ENCODE measurements around the gene ALDH4A1. TPM values are rescaled to one million over a fixed set of nuclear protein-coding genes. Genes with fewer than 3 reads are reported as not detected.
A peak's percentile ranks its signal among the peaks of the same experiment; 100 is the strongest.

ALDH4A1 gene
- total RNA-seq, 1 donor from 2014 or later = 18.8 TPM

DNA sequence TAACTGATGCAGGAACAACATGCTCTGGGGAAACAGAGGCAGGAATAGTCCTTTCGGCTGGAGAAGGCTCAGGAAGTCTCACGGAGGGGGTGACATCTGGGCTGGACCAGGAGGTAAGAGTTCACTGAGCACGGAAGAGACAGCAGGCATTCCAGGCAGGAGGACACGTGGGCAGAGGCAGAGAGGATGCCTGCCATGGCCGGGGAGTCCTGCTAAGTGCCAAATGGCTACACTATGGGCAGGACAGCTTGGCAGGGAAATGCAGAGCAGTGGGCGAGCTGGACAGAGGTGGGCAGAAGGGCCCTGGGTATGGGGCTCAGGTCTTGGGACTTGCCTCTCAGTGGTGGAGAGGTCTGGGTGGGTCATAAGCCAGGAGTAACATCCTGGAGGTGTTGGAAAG, 17.6 kb downstream of the ALDH4A1 start:
- no peak overlapping the region for H3K4me3 ChIP-seq (ENCODE audit: low read depth, low read length)
- no peaks in the 10 kb centered on the region for H3K27me3 ChIP-seq (ENCODE audit: control insufficient read depth, insufficient read depth, low read length)
- no peak for TF ChIP-seq CTCF (IDR thresholded peaks at IDR 0.05; ENCODE audit: insufficient read depth, low read length, poor library complexity, severe bottlenecking)
- H3K36me3 ChIP-seq (ENCODE audit: control insufficient read depth, insufficient read depth, low read length) = no peaks in the 10 kb centered on the region
- no peak for DNase-seq (ENCODE audit: low read depth)

DNA sequence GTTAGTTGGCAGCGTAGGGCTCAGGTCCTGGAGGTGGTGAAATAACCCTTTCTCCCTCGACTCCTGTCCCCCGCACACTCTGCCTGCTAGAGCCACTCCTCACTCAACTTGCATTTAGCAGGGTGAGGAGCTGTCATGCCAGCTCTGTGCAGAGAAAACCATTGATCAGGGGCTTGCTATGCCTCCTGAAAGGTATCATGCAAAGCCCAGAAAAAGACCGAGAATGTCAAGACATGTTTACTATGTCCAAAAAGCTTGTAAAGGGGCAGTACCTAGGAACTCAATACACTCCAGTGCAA, 18.0 kb downstream of the ALDH4A1 start:
- H3K36me3 ChIP-seq (ENCODE audit: control insufficient read depth, insufficient read depth, low read length) = no peaks in the 10 kb centered on the region
- TF ChIP-seq CTCF (IDR thresholded peaks at IDR 0.05; ENCODE audit: insufficient read depth, low read length, poor library complexity, severe bottlenecking) = no peak
- H3K4me3 ChIP-seq (ENCODE audit: low read depth, low read length) = no peak overlapping the region
- H3K27me3 ChIP-seq (ENCODE audit: control insufficient read depth, insufficient read depth, low read length) = no peaks in the 10 kb centered on the region
- DNase-seq (ENCODE audit: low read depth) = no peak

DNA sequence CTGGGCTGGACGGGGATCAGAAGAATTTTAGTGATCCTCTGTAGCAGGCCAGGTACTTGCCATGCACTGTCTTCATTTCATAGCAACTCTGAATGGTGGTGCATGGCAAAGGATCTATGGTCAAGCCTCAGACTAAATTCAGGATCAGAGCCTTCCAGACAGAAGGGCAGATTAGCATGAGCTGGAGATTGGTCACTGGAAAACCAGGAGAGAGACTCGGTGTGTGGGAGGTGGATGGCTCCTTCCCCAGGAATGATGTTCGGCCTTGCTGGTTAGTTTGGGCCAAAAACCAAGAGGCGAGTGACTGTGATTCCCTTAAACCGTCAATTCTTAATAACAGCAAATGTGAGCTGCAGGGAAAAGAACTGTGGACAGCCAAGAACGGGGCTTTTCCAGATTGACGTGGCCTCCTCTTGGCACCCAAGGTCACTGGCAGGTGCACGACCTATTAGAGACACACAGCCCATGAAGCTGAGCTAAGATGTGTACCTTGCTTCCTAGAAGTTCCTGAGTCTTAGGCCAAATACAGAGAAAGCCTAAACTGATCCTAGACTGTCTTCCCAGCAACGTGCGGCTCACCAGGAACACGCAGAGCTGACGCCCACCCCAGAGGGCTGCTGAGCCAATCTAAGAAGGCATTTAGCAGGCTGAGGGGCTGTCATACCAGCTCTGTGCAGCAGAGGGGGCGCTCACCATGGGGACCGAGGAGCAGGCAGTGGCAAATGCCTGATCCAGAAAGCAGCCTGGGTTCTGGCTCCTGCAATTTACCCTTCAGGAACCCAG, 18.5 kb downstream of the ALDH4A1 start:
- Histone ChIP-seq H3K27me3 (ENCODE audit: control insufficient read depth, insufficient read depth, low read length) (no peaks in the 10 kb centered on the region), H3K36me3 (ENCODE audit: control insufficient read depth, insufficient read depth, low read length) (no peaks in the 10 kb centered on the region), H3K4me3 (ENCODE audit: low read depth, low read length) (no peak overlapping the region)
- no peak for DNase-seq (ENCODE audit: low read depth)
- TF ChIP-seq CTCF (IDR thresholded peaks at IDR 0.05; ENCODE audit: insufficient read depth, low read length, poor library complexity, severe bottlenecking) = peak; percentile 92

DNA sequence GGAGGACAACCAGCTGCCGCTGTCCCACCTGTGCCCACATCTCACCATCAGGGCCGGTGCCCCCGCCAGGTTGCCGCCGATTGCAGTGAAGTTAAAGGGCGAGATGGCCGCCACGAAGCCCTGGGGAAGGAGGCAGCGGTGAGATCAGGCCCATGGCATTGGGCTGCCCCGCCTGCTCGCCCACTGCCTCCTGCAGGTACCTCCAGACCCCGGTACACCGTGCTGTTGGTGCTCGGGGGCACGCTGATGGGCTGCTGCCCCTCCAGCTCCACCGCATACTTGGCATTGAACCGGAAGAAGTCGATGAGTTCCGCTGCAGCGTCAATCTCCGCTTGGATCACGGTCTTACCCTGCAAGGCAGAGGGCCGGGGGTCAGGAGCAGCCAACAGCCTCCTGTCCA, 19.3 kb downstream of the ALDH4A1 start:
- no peak for TF ChIP-seq CTCF (IDR thresholded peaks at IDR 0.05; ENCODE audit: insufficient read depth, low read length, poor library complexity, severe bottlenecking)
- Histone ChIP-seq H3K4me3 (ENCODE audit: low read depth, low read length) (no peak overlapping the region), H3K27me3 (ENCODE audit: control insufficient read depth, insufficient read depth, low read length) (no peaks in the 10 kb centered on the region), H3K36me3 (ENCODE audit: control insufficient read depth, insufficient read depth, low read length) (no peaks in the 10 kb centered on the region)
- DNase-seq (ENCODE audit: low read depth) = no peak

GRCh38 chr1:18882486-18882885, 19.9 kb downstream of the ALDH4A1 start:
- TF ChIP-seq CTCF (IDR thresholded peaks at IDR 0.05; ENCODE audit: insufficient read depth, low read length, poor library complexity, severe bottlenecking) = no peak
- H3K36me3 ChIP-seq (ENCODE audit: control insufficient read depth, insufficient read depth, low read length) = no peaks in the 10 kb centered on the region
- H3K27me3 ChIP-seq (ENCODE audit: control insufficient read depth, insufficient read depth, low read length) = no peaks in the 10 kb centered on the region
- no peak for DNase-seq (ENCODE audit: low read depth)
- H3K4me3 ChIP-seq (ENCODE audit: low read depth, low read length) = no peak overlapping the region
